Fibroblast of villous mesenchyme (primary cell): ENCODE results near the gene SARDH. TPM values are rescaled to one million over a fixed set of nuclear protein-coding genes. Genes with fewer than 3 reads are reported as not detected.

Experiments
- DNase-seq: peaks from one replicate; pipeline ENCODE4 v3.0.0-alpha.2; 2010; ENCODE audit warnings: low read depth
- H3K4me3 ChIP-seq: 2 replicates; pipeline ENCODE4 v1.5.1; 2011; ENCODE audit warnings: low read depth, mild to moderate bottlenecking, low read length
- CTCF ChIP-seq: IDR thresholded peaks from 2 replicates; pipeline ENCODE4 v1.5.1; 2012; ENCODE audit warnings: low read depth, mild to moderate bottlenecking, low read length; ENCODE audit not compliant: insufficient read depth
- total RNA-seq: library from RNA; depleted of rRNA; stranded (reverse); fragments of >200 nt; gene quantifications from 2 replicates; pipeline ENCODE4 v1.2.3, GENCODE V29; 2012

SARDH gene
- total RNA-seq, 1 donor = 6.0 TPM

GRCh38 chr9:133696071-133696472, 42.1 kb downstream of the SARDH start:
- no peak for TF ChIP-seq CTCF
- no peak for DNase-seq
- H3K4me3 ChIP-seq = no peak overlapping the region

- H3K4me3 ChIP-seq = no peak overlapping the region
- DNase-seq = no peak
- TF ChIP-seq CTCF = no peak
Observed at GRCh38 chr9:133694686-133695085, 43.5 kb downstream of the SARDH start.

GRCh38 chr9:133693703-133694529, 44.2 kb downstream of the SARDH start:
- no peak for TF ChIP-seq CTCF
- DNase-seq = no peak
- no peak overlapping the region for H3K4me3 ChIP-seq

- TF ChIP-seq CTCF = no peak
- no peak overlapping the region for H3K4me3 ChIP-seq
- DNase-seq = no peak
Observed at GRCh38 chr9:133693116-133693515, 45.0 kb downstream of the SARDH start.

- no peak for DNase-seq
- H3K4me3 ChIP-seq = no peak overlapping the region
- no peak for TF ChIP-seq CTCF
Observed at GRCh38 chr9:133692364-133692985, 45.7 kb downstream of the SARDH start.

- DNase-seq = no peak
- TF ChIP-seq CTCF = no peak
- H3K4me3 ChIP-seq = no peak overlapping the region
Observed at GRCh38 chr9:133691626-133692363, 46.4 kb downstream of the SARDH start.
